Neural progenitor cell (in vitro differentiated cells): ENCODE results near the gene TMEM63C. TPM values are rescaled to one million over a fixed set of nuclear protein-coding genes. Genes with fewer than 3 reads are reported as not detected.

Experiments
- DNase-seq: peaks from one replicate; pipeline ENCODE4 v3.0.0-alpha.2; 2016; ENCODE audit warnings: low spot score
- H2AFZ ChIP-seq: fragments of 200-600 bp; sonication (generic); replicated peaks from 2 replicates; pipeline ENCODE4 v1.6.1; 2016; ENCODE audit warnings: antibody characterized with exemption
- H3F3A ChIP-seq: fragments of 200-600 bp; sonication (generic); 2 replicates; pipeline ENCODE4 v1.6.1; 2016; ENCODE audit warnings: antibody characterized with exemption, low read depth
- H3K27ac ChIP-seq: fragments of 200-600 bp; sonication (generic); 2 replicates; pipeline ENCODE4 v1.5.1; 2016; ENCODE audit warnings: mild to moderate bottlenecking
- H3K27me3 ChIP-seq: fragments of 200-600 bp; sonication (generic); 2 replicates; pipeline ENCODE4 v1.6.1; 2016; ENCODE audit warnings: mild to moderate bottlenecking, moderate library complexity
- H3K36me3 ChIP-seq: fragments of 200-600 bp; sonication (generic); 2 replicates; pipeline ENCODE4 v1.5.1; 2016
- H3K4me1 ChIP-seq: fragments of 200-600 bp; sonication (generic); 2 replicates; pipeline ENCODE4 v1.6.1; 2016; ENCODE audit warnings: mixed run types
- H3K4me2 ChIP-seq: fragments of 200-600 bp; sonication (generic); 2 replicates; pipeline ENCODE4 v1.6.1; 2016
- H3K4me3 ChIP-seq: fragments of 200-600 bp; sonication (generic); 2 replicates; pipeline ENCODE4 v1.5.1; 2016
- H3K79me2 ChIP-seq: fragments of 200-600 bp; sonication (generic); 2 replicates; pipeline ENCODE4 v1.6.1; 2016; ENCODE audit warnings: low read depth
- H3K9ac ChIP-seq: fragments of 200-600 bp; sonication (generic); 2 replicates; pipeline ENCODE4 v1.6.1; 2016
- H3K9me3 ChIP-seq: fragments of 200-600 bp; sonication (generic); 2 replicates; pipeline ENCODE4 v1.5.1; 2016; ENCODE audit warnings: low read depth
- H4K20me1 ChIP-seq: fragments of 200-600 bp; sonication (generic); 2 replicates; pipeline ENCODE4 v1.6.1; 2016; ENCODE audit warnings: low read depth
- H3K27ac Mint-ChIP-seq: 3 replicates; pipeline ENCODE4 v1.8.0; 2021; ENCODE audit warnings: mixed read lengths
- H3K27me3 Mint-ChIP-seq: 2 replicates; pipeline ENCODE4 v1.8.0; 2022; ENCODE audit warnings: low read depth, mild to moderate bottlenecking, inconsistent platforms, moderate library complexity, mixed read lengths; ENCODE audit not compliant: insufficient read depth
- H3K36me3 Mint-ChIP-seq: 3 replicates; pipeline ENCODE4 v1.8.0; 2021; ENCODE audit warnings: mixed read lengths
- H3K4me1 Mint-ChIP-seq: 3 replicates; pipeline ENCODE4 v1.8.0; 2021; ENCODE audit warnings: mixed read lengths
- H3K4me3 Mint-ChIP-seq: 3 replicates; pipeline ENCODE4 v1.8.0; 2021; ENCODE audit warnings: mild to moderate bottlenecking, moderate library complexity, mixed read lengths
- H3K9me3 Mint-ChIP-seq: 3 replicates; pipeline ENCODE4 v1.8.0; 2020; ENCODE audit warnings: mixed read lengths
- CTCF ChIP-seq: fragments of 200-600 bp; sonication (generic); IDR thresholded peaks from 2 replicates; pipeline ENCODE4 v1.5.1; 2017; ENCODE audit warnings: antibody characterized with exemption, mild to moderate bottlenecking
- EZH2 ChIP-seq: fragments of 200-600 bp; sonication (generic); IDR thresholded peaks from 2 replicates; pipeline ENCODE4 v1.6.1; 2017; ENCODE audit warnings: antibody characterized with exemption, mild to moderate bottlenecking, moderate library complexity
- EZH2phosphoT487 ChIP-seq: fragments of 200-600 bp; sonication (generic); IDR thresholded peaks from 2 replicates; pipeline ENCODE4 v1.6.1; 2017; ENCODE audit warnings: antibody characterized with exemption
- total RNA-seq: library from RNA; depleted of rRNA; stranded (reverse); fragments of >200 nt; gene quantifications from 2 replicates; pipeline ENCODE4 v1.2.3, GENCODE V29; 2015; ENCODE audit warnings: low replicate concordance

Gene TMEM63C
- total RNA-seq, 1 donor from 2014 or later = 1.5 TPM

GRCh38 chr14:77208291-77208978 lies 26.8 kb downstream of the TMEM63C start:
- Histone ChIP-seq H2AFZ (no peak overlapping the region), H3K27ac (no peak overlapping the region), H3K4me1 (peaks cover 10% of the 10 kb centered on the region), H3K27me3 (no peaks in the 10 kb centered on the region), H3K9ac (no peak overlapping the region), H3K36me3 (no peaks in the 10 kb centered on the region), H4K20me1 (peaks cover 34% of the 10 kb centered on the region), H3K4me3 (no peak overlapping the region), H3K79me2 (no peaks in the 10 kb centered on the region), H3K4me2 (no peak overlapping the region), H3K9me3 (no peaks in the 10 kb centered on the region), H3F3A (peaks cover 9% of the 10 kb centered on the region)
- Mint-ChIP-seq H3K36me3 (no peaks in the 10 kb centered on the region), H3K4me1 (peaks cover 34% of the 10 kb centered on the region), H3K27ac (peak overlapping the region; percentile 1), H3K27me3 (peaks cover 22% of the 10 kb centered on the region), H3K4me3 (peak overlapping the region; percentile 64), H3K9me3 (no peaks in the 10 kb centered on the region)
- no peak for TF ChIP-seq EZH2
- no peak for TF ChIP-seq EZH2phosphoT487
- TF ChIP-seq CTCF = no peak
- peak; percentile 92 for DNase-seq

GRCh38 chr14:77208979-77209318 lies 27.4 kb downstream of the TMEM63C start:
- no peak overlapping the region for H3K4me2 ChIP-seq
- peaks cover 30% of the 10 kb centered on the region for H3K4me1 Mint-ChIP-seq
- no peak overlapping the region for H3K4me3 Mint-ChIP-seq
- no peaks in the 10 kb centered on the region for H3K79me2 ChIP-seq
- peaks cover 5% of the 10 kb centered on the region for H3K4me1 ChIP-seq
- H4K20me1 ChIP-seq = peaks cover 34% of the 10 kb centered on the region
- no peaks in the 10 kb centered on the region for H3K27me3 ChIP-seq
- no peaks in the 10 kb centered on the region for H3K36me3 ChIP-seq
- no peak overlapping the region for H2AFZ ChIP-seq
- no peak overlapping the region for H3K27ac Mint-ChIP-seq
- H3F3A ChIP-seq = peaks cover 7% of the 10 kb centered on the region
- no peaks in the 10 kb centered on the region for H3K9me3 ChIP-seq
- no peak for DNase-seq
- TF ChIP-seq CTCF = no peak
- TF ChIP-seq EZH2 = no peak
- H3K9me3 Mint-ChIP-seq = no peaks in the 10 kb centered on the region
- no peak overlapping the region for H3K9ac ChIP-seq
- H3K36me3 Mint-ChIP-seq = no peaks in the 10 kb centered on the region
- no peak overlapping the region for H3K27ac ChIP-seq
- H3K4me3 ChIP-seq = no peak overlapping the region
- peaks cover 26% of the 10 kb centered on the region for H3K27me3 Mint-ChIP-seq

- peaks cover 29% of the 10 kb centered on the region for H4K20me1 ChIP-seq
- Mint-ChIP-seq H3K36me3 (no peaks in the 10 kb centered on the region), H3K9me3 (no peaks in the 10 kb centered on the region), H3K27ac (no peak overlapping the region), H3K27me3 (peaks cover 32% of the 10 kb centered on the region), H3K4me3 (no peak overlapping the region), H3K4me1 (peaks cover 21% of the 10 kb centered on the region)
- no peaks in the 10 kb centered on the region for H3K79me2 ChIP-seq
- H3K9ac ChIP-seq = no peak overlapping the region
- H2AFZ ChIP-seq = no peak overlapping the region
- H3F3A ChIP-seq = peaks cover 6% of the 10 kb centered on the region
- H3K36me3 ChIP-seq = no peaks in the 10 kb centered on the region
- H3K4me1 ChIP-seq = no peaks in the 10 kb centered on the region
- H3K4me3 ChIP-seq = no peak overlapping the region
- H3K4me2 ChIP-seq = no peak overlapping the region
- no peaks in the 10 kb centered on the region for H3K27me3 ChIP-seq
- no peak for TF ChIP-seq EZH2
- no peak for TF ChIP-seq EZH2phosphoT487
- no peak for TF ChIP-seq CTCF
- H3K27ac ChIP-seq = no peak overlapping the region
- no peaks in the 10 kb centered on the region for H3K9me3 ChIP-seq
- no peak for DNase-seq
Observed at GRCh38 chr14:77212097-77212870, 30.7 kb downstream of the TMEM63C start.
